Measurements from ENCODE around the gene BEX2.

Gene BEX2

DNA sequence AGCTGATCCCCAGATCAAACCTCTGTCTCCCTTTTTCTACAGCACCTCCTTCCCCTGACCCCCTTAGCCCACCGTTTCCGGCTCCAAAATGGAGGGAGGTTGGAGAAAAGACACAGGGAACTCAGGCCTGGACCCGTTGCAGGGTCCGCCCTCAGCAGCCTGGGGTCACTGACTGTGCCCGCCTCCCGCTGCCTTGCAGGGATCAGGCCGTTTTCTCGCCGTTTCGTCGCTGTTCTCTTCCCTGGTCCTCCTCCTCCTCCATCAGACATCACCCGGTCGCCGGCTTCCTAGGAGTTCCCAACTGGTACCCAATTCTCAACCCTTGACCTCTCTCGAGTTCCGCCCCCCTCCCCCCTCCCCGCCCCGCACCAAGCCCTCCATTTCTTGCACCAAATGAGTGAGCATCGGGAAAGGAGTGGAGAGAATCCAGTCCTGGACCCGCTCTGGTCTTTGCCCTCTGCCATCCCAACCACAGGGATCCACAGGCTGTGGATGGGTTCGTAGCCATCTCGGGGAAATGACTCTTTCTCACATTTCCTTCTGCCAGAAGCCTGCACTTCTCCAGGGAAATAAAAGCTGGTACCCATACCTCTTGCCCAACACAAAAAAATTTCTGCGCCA lies 34.7 kb downstream of the BEX2 start:
- DNase-seq (ENCODE audit: low read depth) = no peak
- no peak for TF ChIP-seq CTCF (conservative IDR thresholded peaks at IDR 0.05; ENCODE audit: control insufficient read depth, insufficient read depth, low read depth, low read length)
- H3K4me3 ChIP-seq (ENCODE audit: control insufficient read depth, low read depth, low read length) = no peak overlapping the region

DNA sequence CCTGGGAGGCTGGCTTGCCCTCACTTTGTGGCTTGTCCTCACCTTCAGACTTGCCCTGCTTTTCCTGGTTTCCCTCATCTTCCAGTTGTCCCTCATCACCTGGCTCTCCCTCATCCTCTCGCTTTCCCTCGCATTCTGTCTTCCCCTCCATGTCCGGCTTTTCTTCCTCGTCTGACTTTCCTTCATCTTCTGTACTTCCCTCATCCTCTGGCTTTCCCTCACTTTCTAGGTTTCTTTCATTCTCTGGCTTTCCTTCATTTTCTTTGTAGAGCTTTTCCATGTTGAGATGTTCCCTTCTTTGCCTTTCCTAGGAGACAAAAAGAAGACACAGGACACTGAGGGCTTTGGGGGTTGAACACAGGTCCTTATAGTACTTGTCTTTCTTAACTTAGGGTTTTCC lies 36.5 kb downstream of the BEX2 start:
- DNase-seq (ENCODE audit: low read depth) = no peak
- TF ChIP-seq CTCF (conservative IDR thresholded peaks at IDR 0.05; ENCODE audit: control insufficient read depth, insufficient read depth, low read depth, low read length) = no peak
- H3K4me3 ChIP-seq (ENCODE audit: control insufficient read depth, low read depth, low read length) = no peak overlapping the region
